ENCODE results near the gene SLC4A8. TPM values are rescaled to one million over a fixed set of nuclear protein-coding genes. Genes with fewer than 3 reads are reported as not detected.

SLC4A8 gene
- total RNA-seq, 1 experiment from 2014 or later: 1.4 TPM

GRCh38 chr12:51547606-51548005, 123.0 kb downstream of the SLC4A8 start:
- H3K79me2 ChIP-seq (ENCODE audit: insufficient read depth, low read length): no peaks in the 10 kb centered on the region
- ChIA-PET CTCF (no interaction called here), RAD21 (ENCODE audit: low non-redundant PET in 1 of 2, low total read pairs in 2 of 2, uncharacterized antibody in 2 of 2, unreplicated experiment in 2 of 2) (no interaction called here), POLR2A (no interaction called here)
- no peak for ATAC-seq
- DNase-seq (ENCODE audit: low read depth, low spot score): no peak
- no peak overlapping the region for H3K4me2 ChIP-seq (ENCODE audit: low read length)
- H3K27me3 ChIP-seq (ENCODE audit: insufficient read depth, low read length): no peaks in the 10 kb centered on the region
- no peaks in the 10 kb centered on the region for H3K9me2 ChIP-seq (ENCODE audit: insufficient read depth)
- no TSS peak for BruUV-seq (replicated peaks)
- H3K4me3 ChIP-seq (replicated peaks in 1 of 2; ENCODE audit: low read depth in 1 of 2, low read length in 2 of 2): no peak overlapping the region
- TF ChIP-seq CTCF (IDR thresholded peaks at IDR 0.05 in 2 of 3, conservative IDR thresholded peaks at IDR 0.05 in 1 of 3; ENCODE audit: borderline replicate concordance in 1 of 3, insufficient read depth in 1 of 3, low read depth in 2 of 3, low read length in 2 of 3): no peak
- no peak for TF ChIP-seq EZH2phosphoT487 (IDR thresholded peaks at IDR 0.05; ENCODE audit: borderline replicate concordance)
- TF ChIP-seq ZFX (IDR thresholded peaks at IDR 0.05): no peak
- TF ChIP-seq ZNF274 (IDR thresholded peaks at IDR 0.05; ENCODE audit: low read depth, low read length): no peak
- no peak for TF ChIP-seq CEBPB (IDR thresholded peaks at IDR 0.05; ENCODE audit: low read depth)
- TF ChIP-seq EGR1 (IDR thresholded peaks at IDR 0.05; ENCODE audit: low read depth): no peak
- no peak for TF ChIP-seq SRF (IDR thresholded peaks at IDR 0.05; ENCODE audit: low read depth)
- TF ChIP-seq ZBTB33 (IDR thresholded peaks at IDR 0.05; ENCODE audit: extremely low read depth, insufficient replicate concordance, low read length): no peak
- no peak for TF ChIP-seq RAD21 (IDR thresholded peaks at IDR 0.05; ENCODE audit: low read depth)
- no peak for TF ChIP-seq FOSL1 (IDR thresholded peaks at IDR 0.05; ENCODE audit: low read depth)
- H3K9ac ChIP-seq (ENCODE audit: low read length): no peak overlapping the region
- H2AFZ ChIP-seq (ENCODE audit: low read depth, low read length, poor library complexity, severe bottlenecking): no peak overlapping the region
- no peaks in the 10 kb centered on the region for H3K36me3 ChIP-seq (ENCODE audit: control insufficient read depth in 1 of 2, insufficient read depth in 2 of 2, low read length in 2 of 2)
- no peaks in the 10 kb centered on the region for H4K20me1 ChIP-seq (ENCODE audit: insufficient read depth)
- intact Hi-C loops (cut with micrococcal nuclease): no loop called here
- H3K27ac ChIP-seq (ENCODE audit: low read depth, low read length): no peak overlapping the region
- no peaks in the 10 kb centered on the region for H3K9me3 ChIP-seq (ENCODE audit: control insufficient read depth in 1 of 2, insufficient read depth in 1 of 2, low read depth in 1 of 2, low read length in 2 of 2)
- no peaks in the 10 kb centered on the region for H3K4me1 ChIP-seq (ENCODE audit: control insufficient read depth in 1 of 2, insufficient read depth in 2 of 2, low read length in 2 of 2)

Measured in HCT116 (cell line).